HG02763 (cell line): ENCODE measurements around the gene YPEL1.
"Not testable (repeated sequence)": the region's sequence is repeated elsewhere in the genome, so short reads cannot be mapped to it uniquely, and the experiment has no call there.

Experiments used
- ATAC-seq: cut with Tn5 transposase; IDR thresholded peaks from one replicate; pipeline ENCODE4 v1.9.1; 2021; ENCODE audit warnings: mild to moderate bottlenecking, moderate library complexity; ENCODE audit not compliant: unreplicated experiment

YPEL1 gene

DNA sequence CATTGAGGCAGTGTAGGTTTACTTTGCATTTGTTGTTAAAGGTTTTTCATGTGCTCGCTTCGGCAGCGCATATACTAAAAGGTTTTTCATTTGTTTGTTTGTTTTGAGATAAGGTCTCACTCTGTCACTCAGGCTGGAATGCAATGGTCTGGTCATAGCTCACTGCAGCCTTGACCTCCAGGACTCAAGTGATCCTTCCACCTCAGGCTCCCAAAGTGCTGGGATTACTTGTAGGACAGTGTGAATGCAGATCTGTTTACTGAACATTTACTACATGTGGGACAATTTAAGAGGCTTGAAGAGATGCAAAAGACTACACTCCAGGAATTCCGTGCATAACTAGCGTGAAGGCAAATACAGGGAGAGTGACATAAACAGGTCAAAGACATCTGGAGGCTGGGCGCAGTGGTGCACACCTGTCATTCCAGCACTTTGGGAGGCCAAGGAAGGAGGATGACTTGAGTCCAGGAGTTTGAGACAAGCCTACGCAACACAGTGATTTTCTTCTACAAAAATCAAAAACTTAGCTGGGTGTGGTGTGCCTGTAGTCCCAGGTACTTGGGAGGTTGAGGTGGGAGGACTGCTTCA lies 34.1 kb downstream of the YPEL1 start:
- no peak for ATAC-seq

DNA sequence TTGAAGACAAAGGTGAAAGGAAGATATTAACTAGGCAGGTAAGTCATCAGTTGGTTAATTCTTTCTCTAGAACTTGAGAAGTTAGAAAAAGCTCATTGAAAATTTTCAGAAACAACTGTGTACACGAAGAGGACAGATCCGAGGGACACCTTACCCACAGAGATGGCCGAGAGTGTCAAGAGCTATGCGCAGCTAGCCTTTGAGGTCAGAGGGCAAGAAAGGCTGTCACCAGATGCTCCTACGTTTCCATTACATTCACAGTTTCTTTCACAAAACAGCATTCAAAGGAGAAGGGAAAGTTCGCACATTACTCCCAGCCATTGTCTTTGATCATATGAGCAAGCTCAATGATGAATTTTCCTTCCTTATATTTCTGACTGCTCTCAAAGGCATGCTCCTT lies 34.8 kb downstream of the YPEL1 start:
- no peak for ATAC-seq

DNA sequence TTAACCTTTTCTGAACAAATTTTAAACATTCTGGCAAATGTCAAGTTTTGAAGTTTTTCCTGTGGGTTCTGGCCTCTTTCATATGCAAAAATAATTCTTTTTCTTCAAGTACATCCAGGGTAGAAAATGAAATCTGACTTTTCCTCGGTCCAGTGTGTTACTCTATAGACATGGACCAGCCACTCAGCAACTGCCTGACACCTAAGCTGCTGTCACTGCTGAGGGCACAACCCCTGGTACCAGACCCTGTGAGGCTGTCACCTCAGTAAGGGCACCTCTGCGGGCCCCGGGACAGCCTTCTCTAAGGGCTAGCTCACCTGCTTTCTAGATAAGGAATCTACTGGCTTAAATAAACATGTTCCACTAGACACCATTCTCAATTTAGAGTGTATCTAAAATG lies 36.0 kb downstream of the YPEL1 start:
- ATAC-seq: no peak

DNA sequence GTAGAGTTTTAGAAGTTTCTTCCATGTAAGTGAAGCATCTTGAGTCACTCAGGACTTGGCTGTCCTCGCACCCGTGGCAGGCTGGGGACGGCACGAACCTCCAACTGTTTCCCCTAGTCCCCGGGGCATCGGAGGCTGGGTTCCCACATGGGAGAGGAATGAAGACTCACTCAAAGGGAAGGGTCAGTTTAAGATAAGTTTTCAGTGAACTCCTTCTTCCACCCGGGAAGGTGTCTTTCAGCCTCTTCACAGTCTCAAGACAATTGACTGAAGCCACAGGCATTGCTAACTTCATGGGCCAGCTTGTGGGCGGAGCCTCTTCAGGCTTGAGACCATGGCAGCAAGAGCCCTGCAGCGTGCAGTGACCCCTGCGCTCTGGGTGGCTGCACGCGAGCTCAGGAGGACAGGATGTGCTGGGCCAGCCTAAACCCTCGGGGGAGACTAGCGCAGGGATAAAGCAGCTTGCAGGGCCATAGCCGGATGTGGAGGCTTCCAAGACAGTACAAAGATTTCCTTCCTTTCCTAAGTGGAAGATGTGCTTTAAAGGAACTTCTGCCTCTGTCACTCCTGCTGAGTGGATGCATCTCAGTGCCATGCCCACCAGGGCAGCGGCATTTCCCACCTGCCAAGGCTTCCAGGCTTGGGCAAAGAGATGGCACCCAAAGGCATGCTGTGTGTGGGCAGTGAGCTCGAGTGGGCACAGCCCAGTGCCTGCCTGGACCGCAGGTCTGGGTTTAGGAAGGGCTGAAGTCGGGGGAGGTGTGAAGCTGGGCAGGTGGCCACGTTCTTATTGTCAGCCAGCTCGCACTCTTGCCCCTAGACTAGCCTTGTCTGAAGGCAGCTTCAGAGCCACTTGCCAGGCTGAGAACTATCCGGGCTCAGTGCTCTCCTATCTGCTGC lies 36.9 kb downstream of the YPEL1 start:
- ATAC-seq: no peak

DNA sequence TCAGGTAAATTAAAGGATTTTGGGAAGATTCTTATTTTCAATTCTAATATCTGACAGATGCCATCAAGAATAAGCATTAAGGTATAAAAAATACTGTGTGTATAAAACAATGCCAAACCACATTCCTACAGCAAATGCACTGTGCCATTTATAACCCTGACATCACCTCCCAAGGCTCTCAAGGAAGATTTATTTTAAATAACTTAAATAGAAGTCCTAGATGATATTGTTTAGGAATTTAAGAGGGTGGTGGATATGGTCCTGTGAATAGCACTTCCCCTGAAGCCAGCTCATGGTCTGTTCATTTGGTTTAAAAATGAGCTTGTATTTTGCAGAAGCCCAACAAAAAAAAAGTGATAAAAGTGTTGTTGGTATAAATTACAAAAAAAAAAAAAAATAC lies 37.7 kb downstream of the YPEL1 start:
- ATAC-seq: no peak

DNA sequence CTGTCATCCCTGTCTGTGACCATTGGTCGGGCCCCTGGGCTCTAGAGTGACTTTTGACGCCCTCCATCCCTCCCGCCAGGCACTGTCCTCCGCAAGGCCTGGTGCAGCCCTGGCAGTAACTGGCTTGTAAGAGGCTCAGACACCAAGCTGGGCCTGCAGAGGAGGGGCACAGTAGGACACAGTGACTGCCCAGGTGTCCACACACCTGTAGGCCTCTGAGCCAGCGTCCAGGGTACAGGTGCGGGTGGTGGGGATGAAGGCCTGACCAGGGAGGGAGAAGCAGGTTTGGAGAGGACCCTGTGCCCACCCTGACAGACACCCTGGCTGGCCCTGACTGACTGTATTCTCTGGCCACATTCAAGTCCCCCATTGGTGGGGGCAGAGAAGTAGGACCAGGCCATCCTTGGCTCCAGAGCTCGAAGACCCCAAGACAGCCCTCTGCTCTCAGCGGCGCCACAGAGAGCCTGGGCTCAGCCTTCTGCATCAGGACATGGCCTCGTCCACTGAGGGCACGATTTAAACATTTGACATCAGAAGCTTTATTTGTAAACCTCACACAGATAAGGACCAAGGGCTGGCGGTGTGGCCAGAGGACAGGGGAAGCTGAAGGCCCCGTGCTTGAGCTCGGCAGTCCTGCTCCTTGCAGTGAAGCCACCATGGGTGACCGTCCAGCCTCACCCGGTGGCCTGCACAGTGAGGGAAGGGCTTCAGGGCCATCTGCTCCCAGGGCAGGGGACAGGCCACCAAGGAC lies 38.4 kb downstream of the YPEL1 start:
- no peak for ATAC-seq

DNA sequence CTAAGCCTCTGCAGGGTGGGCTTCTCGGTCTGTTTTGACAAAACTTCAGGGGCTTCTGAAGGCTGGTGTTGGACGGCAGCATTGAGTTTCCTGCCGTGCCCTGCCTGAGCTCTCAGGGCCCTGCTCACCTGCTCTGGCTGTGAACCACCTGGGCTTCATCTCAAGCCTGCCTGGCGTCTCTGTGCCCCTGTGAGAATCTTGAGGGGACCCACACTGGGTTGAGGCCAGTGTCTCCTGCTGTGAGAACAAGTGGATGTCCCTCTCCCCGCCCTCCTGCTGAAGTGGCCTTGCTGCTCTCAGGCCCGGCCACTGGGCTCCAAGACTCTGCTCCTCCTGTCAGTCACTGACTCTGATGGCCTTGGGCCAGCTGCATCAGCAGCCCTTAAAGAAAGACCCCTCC lies 39.5 kb downstream of the YPEL1 start:
- no peak for ATAC-seq

DNA sequence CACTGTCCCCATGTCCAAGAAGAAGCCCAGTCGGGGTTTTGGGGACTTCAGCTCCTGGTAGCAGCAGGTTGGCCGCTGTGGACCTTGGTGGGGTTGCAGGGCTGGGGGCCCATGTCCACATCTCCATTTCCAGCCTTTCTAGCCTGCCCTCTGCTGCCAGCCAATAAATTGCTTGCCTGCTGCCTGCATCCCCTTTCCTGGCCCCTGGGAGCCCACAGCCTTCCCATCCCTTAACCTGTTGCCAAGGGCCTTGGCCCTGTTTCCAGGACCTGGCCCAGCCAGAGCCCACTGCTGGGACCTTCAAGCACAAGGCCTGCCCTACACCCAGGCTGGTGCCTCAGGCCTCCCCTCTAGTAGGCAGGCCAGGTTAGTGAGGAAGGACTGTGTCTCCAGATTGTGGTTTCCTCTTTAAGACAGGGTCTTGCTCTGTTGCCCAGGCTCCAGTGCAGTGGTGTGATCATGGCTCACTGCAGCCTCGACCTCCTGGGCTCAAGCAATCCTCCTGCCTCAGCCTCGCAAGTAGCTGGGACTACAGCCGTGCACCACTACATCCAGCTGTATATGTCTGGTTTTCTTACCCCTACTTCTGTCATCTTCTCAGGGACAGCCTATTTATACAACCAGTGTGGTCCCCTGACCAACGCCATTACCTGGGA lies 40.0 kb downstream of the YPEL1 start:
- no peak for ATAC-seq

DNA sequence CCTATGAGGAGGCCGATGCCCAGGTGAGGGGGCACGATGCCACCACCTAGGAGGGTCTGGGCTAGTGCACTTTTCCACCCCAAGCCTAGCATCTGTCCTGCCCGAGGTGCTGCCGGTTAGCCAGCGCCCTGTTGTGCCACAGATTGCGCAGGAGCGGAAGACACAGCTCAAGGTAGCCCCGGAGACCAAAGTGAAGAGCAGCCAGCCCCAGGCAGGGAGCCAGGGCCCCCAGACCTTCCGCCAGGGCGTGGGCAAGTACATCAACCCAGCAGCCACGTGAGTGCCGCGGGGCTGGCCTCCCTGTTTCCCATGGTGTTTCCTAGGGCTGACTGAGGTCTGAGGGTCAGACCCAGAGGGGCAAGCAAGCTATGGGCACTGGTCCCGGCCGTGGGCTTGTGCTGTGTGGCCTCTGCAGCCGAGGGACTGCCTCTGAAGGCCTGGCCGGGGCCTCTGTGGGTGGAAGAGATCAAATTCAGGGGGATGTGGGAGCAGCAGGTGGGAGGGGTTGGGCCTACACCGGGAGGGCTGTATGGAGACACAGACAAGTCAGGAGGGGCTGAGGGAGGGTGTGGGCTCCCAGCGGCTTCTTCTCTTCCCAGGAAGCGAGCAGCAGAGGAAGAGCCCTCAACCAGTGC lies 40.7 kb downstream of the YPEL1 start:
- no peak for ATAC-seq

DNA sequence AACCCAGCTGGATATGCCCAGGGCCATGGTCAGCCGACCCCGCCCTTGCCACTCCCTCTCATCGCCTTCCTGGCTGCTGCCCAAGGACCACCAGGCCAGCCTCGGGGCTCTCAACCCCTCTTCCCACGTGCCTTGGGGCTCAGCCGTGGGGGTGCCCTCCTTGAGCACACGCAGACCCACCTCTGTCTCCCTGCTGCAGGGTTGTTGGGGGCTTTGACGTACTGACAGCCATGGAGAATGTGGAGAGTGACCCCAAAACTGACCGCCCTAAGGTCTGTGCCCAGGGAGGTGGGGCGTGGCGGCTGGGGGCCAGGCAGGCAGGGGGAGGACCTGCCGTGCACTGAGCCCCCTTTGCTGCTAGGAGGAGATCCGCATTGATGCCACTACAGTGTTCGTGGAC lies 41.2 kb downstream of the YPEL1 start:
- no peak for ATAC-seq

DNA sequence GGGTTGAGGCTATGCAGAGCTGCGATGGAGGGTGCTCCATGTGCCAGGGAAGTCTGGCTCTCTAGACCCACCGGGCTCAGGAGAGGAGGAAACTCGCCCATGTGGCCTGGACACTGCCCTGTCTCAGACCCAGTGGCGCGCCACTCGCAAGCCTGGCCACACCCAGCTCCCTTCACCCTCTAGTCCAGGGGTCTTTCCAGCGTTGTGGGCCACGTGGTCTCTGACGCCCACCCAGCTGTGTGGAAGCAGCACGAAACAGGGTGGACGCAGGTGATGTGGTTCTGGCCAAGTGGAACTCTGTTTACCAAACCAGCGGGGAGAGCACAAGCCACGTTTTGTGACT lies 41.6 kb downstream of the YPEL1 start:
- no peak for ATAC-seq

DNA sequence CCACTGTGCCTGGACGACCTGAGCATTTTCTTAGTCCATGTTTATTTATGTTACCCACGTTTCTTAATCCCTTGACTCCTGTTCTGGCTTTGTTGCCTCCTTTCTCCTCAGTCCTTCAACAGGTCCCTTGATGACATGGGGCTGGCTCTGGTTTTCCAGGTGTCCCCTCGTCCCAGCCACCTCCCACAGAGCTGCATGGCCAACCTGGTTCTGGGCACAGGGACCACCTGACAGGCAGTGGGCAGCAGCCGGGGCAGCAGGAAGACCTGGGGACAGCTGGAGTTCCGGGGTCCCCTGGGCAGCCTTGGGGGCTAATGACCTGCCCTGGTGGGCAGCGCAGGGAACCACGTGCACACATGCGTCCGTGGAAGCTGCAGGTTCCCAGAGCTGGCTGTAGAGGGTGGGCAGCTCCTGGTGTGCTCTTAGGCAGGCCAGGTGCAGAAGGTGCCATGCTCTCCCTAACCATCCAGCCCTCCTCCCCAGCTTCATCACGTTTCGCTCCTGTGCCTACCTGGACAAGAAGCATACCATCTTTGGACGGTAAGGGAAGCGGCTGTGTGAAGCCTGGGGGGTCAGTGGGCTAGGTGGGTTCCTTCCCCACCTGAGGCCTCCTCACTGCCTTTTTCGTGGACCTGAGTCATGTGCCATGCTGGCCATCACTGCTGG lies 42.1 kb downstream of the YPEL1 start:
- no peak for ATAC-seq

DNA sequence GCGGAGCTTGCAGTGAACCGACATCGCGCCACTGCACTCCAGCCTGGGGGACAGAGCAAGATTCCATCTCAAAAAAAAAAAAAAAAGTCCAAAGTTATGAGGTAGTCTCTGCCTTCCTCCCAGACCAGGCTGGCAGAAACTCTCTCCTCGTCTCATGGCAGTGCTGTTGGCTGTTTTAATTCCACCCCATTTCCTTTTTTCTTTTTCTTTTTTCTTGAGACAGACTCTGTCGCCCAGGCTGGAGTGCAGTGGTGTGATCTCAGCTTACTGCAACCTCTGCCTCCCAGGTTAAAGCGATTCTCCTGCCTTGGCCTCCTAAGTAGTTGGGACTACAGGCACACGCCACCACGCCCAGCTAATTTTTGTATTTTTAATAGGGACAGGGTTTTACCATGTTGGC lies 42.7 kb downstream of the YPEL1 start:
- ATAC-seq: not testable (repeated sequence)

DNA sequence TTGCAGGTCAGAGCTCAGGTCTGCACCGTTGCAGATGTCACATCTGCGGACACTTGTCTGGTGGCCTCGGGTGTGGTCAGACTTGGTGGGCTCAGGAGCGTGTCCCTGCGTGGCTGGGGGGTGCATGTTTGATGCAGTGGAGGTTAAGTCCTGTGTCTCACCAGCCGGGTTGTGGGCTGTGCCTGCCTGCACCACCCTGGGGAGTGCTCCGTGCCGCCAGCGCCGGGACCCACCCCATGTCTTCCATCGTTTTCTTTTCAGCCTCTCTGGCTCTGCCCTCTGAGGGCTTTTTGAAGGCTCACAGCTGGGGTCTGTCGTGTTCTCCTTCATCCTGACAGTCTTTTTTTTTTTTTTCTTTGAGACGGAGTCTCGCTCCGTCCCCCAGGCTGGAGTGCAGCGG lies 43.8 kb downstream of the YPEL1 start:
- ATAC-seq: no peak

DNA sequence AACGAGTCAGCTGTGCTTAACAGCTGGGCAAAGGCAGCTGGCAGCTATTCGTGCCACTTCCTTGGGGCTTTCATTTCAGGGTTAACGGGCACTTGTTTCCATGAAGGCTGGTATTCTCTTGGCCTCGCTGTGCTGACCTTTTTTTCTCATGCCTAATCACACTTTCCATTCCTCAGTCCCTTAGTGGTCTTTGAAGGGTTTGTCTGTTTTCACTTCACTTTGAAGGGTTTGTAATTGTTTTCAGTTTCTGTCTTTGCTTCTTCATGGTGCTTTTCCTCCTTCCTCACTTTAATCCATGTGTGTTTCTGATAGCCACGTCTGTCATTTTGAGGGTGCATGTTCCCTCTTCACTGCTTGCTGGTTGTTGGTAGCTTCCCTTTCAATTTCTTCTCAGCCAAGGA lies 45.2 kb downstream of the YPEL1 start:
- ATAC-seq: no peak

DNA sequence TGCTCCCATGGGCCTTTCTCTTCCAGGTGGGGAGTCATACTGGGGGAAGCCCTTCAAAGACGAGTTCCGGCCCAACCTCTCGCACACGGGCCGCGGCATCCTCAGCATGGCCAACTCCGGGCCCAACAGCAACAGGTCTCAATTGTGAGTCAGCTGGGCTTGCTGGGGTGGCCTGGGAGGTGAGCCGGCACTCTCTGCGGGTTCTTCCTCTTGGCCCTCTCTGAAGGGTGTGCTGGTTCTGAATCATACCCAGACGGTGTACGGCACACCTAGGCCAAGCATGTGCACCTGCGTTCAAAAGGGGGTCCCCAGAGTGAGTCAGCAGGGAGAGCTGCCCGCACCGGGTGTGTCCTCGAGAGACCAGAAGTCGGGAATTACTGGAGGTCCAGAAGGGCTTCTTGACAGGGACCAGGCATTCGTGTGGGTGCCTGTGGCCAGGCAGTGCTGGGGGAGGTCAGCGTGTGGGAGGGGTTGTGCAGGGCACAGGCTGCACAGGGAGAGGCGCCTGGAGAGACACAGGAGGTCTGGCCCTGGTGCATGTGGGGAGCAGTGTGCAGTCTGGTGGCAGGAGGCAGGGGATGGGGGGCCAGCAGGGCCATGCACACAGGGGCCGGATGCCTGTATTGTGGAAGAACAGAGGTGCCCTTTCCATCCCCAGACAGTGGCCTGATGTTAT lies 46.8 kb downstream of the YPEL1 start:
- ATAC-seq: no peak

DNA sequence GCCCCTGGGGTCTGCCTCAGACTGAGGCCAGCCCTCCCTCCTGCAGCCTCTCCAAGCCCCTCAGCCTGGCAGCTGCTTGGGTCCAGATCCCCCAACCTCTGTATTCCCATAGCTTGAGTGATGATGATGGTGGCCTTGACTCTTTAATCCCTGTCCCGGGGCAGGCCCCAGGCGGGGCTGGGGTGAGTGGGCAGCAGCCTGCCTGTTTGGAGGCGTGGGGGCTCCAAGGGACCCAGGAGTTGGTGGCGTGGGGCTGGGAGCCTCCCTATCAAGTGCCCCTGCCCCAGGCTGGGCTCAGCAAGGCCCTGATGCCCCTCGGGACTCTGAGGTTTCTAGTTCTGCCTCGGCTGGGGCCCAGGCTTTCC lies 47.3 kb downstream of the YPEL1 start:
- no peak for ATAC-seq

DNA sequence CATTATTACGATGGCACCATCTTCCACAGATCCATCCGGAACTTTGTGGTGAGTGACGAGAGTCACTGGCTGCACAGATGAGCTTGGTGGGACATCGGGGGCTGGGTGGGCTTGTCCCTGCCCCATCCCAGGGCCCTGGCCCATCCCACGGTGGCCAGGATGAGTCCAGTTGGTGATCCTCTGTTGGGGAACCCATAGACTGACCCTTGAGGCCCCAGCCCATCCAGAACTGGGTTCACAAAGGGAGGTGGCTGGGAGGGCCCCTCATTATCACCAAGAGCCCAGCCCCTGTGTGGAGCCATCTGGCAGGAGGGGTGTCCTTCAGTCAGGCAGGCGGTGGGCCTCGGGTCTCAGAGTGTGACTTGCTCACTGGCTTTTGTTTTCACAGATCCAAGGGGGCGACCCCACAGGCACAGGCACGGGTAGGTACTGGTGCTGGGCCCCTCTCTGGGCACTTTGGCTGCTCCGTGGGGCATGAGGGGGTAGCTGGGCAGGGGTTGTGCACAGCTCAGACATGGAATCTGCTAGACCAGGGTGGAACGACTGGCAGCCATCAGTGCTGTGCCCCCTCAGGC lies 47.8 kb downstream of the YPEL1 start:
- no peak for ATAC-seq

DNA sequence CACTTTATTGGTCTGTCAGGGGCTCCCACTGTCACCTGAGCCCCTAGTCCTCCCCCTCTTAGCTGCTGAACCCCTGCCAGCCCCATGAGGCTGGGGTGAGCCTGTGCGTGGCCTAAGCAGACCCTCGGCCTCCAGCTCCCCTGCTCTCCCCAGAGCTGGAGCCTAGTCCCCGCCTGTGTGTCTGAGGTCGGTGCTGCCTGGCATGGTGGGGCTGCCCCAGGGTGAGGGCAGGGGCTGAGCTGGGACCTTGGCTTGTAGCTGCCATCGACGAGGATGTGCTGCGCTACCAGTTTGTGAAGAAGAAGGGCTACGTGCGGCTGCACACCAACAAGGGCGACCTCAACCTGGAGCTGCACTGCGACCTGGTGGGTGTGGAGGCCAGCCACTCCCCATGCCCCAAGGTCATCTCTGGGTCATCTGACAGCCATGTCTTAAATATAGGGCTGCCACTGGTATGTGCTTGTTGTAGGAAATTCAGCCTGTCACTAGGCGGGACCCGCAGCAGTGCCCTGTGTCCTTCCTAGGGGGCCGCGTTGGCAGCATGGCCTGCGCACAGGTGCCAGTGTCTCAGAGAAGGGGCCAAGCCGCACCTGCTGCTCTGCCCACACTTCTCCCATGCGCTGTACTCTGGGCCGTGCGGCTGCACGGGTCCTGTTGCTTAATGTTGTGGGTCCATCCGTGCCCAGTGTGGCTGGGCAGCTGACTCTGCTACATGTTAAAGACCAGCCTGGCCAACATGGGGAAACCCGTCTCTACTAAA lies 48.8 kb downstream of the YPEL1 start:
- ATAC-seq: no peak
